Measurements from ENCODE around the gene PLCB3. TPM values are rescaled to one million over a fixed set of nuclear protein-coding genes. Genes with fewer than 3 reads are reported as not detected.
A peak's percentile ranks its signal among the peaks of the same experiment; 100 is the strongest.

Gene PLCB3
- total and polyA plus RNA-seq, 2 of the 13 experiments (the other 11 are each of a cell fraction or from before 2014, with no cell fraction given) = 7.5 to 13.8 TPM

DNA sequence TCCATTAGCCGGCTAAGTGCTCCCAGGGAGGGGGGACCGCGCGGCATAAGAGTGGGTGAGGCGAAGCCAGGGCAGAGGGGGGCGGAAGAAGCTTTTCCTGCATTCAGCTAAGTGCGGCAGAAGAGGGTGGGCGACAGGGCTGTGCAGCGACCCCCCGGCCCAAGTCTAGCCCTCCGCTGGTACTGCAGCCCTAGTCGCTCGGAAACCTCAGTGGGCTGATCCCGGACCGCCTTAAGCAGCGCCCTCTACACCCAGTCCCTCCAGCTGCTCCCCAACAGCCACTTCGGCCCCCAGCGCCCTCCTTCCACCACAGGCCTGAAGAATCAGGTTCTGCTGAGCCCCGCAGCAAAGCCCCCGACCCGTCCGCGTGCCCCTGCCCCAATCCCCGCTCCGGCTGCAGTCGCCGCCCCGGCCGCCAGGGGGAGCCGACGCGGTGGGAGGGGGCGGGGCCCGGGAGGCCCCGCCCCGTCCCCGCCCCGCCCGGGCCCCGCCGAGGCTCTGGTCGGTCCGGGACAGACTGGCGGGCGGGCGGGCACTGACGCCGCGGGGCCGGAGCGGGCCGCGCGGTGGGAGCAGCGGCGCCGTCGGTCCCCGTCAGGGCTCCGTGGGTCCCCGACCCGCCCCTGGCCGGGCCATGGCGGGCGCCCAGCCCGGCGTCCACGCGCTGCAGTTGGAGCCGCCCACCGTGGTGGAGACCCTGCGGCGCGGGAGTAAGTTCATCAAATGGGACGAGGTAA lies at the start of gene PLCB3 (continued):
- TF ChIP-seq, protein P1, sequence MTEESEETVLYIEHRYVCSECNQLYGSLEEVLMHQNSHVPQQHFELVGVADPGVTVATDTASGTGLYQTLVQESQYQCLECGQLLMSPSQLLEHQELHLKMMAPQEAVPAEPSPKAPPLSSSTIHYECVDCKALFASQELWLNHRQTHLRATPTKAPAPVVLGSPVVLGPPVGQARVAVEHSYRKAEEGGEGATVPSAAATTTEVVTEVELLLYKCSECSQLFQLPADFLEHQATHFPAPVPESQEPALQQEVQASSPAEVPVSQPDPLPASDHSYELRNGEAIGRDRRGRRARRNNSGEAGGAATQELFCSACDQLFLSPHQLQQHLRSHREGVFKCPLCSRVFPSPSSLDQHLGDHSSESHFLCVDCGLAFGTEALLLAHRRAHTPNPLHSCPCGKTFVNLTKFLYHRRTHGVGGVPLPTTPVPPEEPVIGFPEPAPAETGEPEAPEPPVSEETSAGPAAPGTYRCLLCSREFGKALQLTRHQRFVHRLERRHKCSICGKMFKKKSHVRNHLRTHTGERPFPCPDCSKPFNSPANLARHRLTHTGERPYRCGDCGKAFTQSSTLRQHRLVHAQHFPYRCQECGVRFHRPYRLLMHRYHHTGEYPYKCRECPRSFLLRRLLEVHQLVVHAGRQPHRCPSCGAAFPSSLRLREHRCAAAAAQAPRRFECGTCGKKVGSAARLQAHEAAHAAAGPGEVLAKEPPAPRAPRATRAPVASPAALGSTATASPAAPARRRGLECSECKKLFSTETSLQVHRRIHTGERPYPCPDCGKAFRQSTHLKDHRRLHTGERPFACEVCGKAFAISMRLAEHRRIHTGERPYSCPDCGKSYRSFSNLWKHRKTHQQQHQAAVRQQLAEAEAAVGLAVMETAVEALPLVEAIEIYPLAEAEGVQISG (CRISPR knock-in tag; IDR thresholded peaks at IDR 0.05) = peak; percentile 57
- no peak for TF ChIP-seq MIXL1 (CRISPR knock-in tag; IDR thresholded peaks at IDR 0.05)
- TF ChIP-seq, protein P2, sequence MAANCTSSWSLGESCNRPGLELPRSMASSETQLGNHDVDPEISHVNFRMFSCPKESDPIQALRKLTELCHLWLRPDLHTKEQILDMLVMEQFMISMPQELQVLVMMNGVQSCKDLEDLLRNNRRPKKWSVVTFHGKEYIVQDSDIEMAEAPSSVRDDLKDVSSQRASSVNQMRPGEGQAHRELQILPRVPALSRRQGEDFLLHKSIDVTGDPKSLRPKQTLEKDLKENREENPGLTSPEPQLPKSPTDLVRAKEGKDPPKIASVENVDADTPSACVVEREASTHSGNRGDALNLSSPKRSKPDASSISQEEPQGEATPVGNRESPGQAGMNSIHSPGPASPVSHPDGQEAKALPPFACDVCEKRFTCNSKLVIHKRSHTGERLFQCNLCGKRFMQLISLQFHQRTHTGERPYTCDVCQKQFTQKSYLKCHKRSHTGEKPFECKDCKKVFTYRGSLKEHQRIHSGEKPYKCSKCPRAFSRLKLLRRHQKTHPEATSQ (CRISPR knock-in tag; IDR thresholded peaks at IDR 0.05; ENCODE audit: borderline replicate concordance) = no peak
- TF ChIP-seq, protein P3, sequence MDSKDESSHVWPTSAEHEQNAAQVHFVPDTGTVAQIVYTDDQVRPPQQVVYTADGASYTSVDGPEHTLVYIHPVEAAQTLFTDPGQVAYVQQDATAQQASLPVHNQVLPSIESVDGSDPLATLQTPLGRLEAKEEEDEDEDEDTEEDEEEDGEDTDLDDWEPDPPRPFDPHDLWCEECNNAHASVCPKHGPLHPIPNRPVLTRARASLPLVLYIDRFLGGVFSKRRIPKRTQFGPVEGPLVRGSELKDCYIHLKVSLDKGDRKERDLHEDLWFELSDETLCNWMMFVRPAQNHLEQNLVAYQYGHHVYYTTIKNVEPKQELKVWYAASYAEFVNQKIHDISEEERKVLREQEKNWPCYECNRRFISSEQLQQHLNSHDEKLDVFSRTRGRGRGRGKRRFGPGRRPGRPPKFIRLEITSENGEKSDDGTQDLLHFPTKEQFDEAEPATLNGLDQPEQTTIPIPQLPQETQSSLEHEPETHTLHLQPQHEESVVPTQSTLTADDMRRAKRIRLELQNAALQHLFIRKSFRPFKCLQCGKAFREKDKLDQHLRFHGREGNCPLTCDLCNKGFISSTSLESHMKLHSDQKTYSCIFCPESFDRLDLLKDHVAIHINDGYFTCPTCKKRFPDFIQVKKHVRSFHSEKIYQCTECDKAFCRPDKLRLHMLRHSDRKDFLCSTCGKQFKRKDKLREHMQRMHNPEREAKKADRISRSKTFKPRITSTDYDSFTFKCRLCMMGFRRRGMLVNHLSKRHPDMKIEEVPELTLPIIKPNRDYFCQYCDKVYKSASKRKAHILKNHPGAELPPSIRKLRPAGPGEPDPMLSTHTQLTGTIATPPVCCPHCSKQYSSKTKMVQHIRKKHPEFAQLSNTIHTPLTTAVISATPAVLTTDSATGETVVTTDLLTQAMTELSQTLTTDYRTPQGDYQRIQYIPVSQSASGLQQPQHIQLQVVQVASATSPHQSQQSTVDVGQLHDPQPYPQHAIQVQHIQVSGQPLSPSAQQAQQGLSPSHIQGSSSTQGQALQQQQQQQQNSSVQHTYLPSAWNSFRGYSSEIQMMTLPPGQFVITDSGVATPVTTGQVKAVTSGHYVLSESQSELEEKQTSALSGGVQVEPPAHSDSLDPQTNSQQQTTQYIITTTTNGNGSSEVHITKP (CRISPR knock-in tag; IDR thresholded peaks at IDR 0.05; ENCODE audit: low read depth) = no peak
- no peak for TF ChIP-seq JUNB (CRISPR knock-in tag; IDR thresholded peaks at IDR 0.05; ENCODE audit: borderline replicate concordance)
- TF ChIP-seq RFXAP (CRISPR knock-in tag; IDR thresholded peaks at IDR 0.05; ENCODE audit: borderline replicate concordance) = 0 out of 2 replicates have a peak, but pooled peaks have one; percentile 42
- TF ChIP-seq ZNF75D (CRISPR knock-in tag; IDR thresholded peaks at IDR 0.05; ENCODE audit: borderline replicate concordance) = no peak
- no peak for TF ChIP-seq ZNF33A (CRISPR knock-in tag; IDR thresholded peaks at IDR 0.05; ENCODE audit: borderline replicate concordance)
- no peak for TF ChIP-seq ZNF383 (CRISPR knock-in tag; IDR thresholded peaks at IDR 0.05; ENCODE audit: borderline replicate concordance)
- TF ChIP-seq, protein P4, sequence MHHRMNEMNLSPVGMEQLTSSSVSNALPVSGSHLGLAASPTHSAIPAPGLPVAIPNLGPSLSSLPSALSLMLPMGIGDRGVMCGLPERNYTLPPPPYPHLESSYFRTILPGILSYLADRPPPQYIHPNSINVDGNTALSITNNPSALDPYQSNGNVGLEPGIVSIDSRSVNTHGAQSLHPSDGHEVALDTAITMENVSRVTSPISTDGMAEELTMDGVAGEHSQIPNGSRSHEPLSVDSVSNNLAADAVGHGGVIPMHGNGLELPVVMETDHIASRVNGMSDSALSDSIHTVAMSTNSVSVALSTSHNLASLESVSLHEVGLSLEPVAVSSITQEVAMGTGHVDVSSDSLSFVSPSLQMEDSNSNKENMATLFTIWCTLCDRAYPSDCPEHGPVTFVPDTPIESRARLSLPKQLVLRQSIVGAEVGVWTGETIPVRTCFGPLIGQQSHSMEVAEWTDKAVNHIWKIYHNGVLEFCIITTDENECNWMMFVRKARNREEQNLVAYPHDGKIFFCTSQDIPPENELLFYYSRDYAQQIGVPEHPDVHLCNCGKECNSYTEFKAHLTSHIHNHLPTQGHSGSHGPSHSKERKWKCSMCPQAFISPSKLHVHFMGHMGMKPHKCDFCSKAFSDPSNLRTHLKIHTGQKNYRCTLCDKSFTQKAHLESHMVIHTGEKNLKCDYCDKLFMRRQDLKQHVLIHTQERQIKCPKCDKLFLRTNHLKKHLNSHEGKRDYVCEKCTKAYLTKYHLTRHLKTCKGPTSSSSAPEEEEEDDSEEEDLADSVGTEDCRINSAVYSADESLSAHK (CRISPR knock-in tag; IDR thresholded peaks at IDR 0.05; ENCODE audit: borderline replicate concordance) = no peak
- TF ChIP-seq YY1 (IDR thresholded peaks at IDR 0.05; ENCODE audit: insufficient read depth, insufficient replicate concordance, low read depth, low read length) = peak; percentile 48
- TF ChIP-seq HNF4A (CRISPR knock-in tag; IDR thresholded peaks at IDR 0.05) = no peak
- no peak for TF ChIP-seq CENPT (CRISPR knock-in tag; IDR thresholded peaks at IDR 0.05; ENCODE audit: low read depth)
- TF ChIP-seq KLF11 (CRISPR knock-in tag; IDR thresholded peaks at IDR 0.05) = no peak
